Activated T-cell treated with anti-CD3 and anti-CD28 coated beads, Interleukin-2, amount 50 U/mL, for 48 hours (primary cell): ENCODE measurements around the gene ATOX1.

Experiments used
- DNase-seq, 2 experiments: peaks; one replicate each; pipeline ENCODE4 v3.0.0-alpha.2; 2020

ATOX1 gene

GRCh38 chr5:151770383-151771258 lies 12.2 kb upstream of the ATOX1 start:
- DNase-seq: no peak

GRCh38 chr5:151766975-151767374 lies 8.5 kb upstream of the ATOX1 start:
- DNase-seq: no peak

GRCh38 chr5:151764801-151765200 lies 6.4 kb upstream of the ATOX1 start:
- no peak for DNase-seq

GRCh38 chr5:151758141-151758429 lies 346 bp downstream of the ATOX1 start:
- no peak for DNase-seq

GRCh38 chr5:151757233-151758140 lies 944 bp downstream of the ATOX1 start:
- DNase-seq: peak; percentile 36 to 49

- no peak for DNase-seq
Observed at GRCh38 chr5:151755383-151755782, 3.0 kb downstream of the ATOX1 start.

- DNase-seq: no peak
Observed at GRCh38 chr5:151751593-151751992, 6.8 kb downstream of the ATOX1 start.

- no peak for DNase-seq
Observed at GRCh38 chr5:151751091-151751490, 7.3 kb downstream of the ATOX1 start.

- DNase-seq: no peak
Observed at GRCh38 chr5:151750121-151750520, 8.3 kb downstream of the ATOX1 start.

- DNase-seq: peak; percentile 62 to 64
Observed at GRCh38 chr5:151745071-151745705, 13.2 kb downstream of the ATOX1 start.

- DNase-seq: no peak
Observed at GRCh38 chr5:151743530-151743929, 14.9 kb downstream of the ATOX1 start.

GRCh38 chr5:151742870-151743294 lies 15.5 kb downstream of the ATOX1 start:
- no peak for DNase-seq

- DNase-seq: no peak
Observed at GRCh38 chr5:151741678-151742423, 16.6 kb downstream of the ATOX1 start.

GRCh38 chr5:151740958-151741373 lies 17.5 kb downstream of the ATOX1 start:
- no peak for DNase-seq

GRCh38 chr5:151740336-151740942 lies 18.0 kb downstream of the ATOX1 start:
- DNase-seq: peak; percentile 44 to 57

GRCh38 chr5:151739939-151740335 lies 18.5 kb downstream of the ATOX1 start:
- no peak for DNase-seq

- no peak for DNase-seq
Observed at GRCh38 chr5:151739395-151739794, 19.0 kb downstream of the ATOX1 start.

GRCh38 chr5:151738125-151738848 lies 20.1 kb downstream of the ATOX1 start:
- DNase-seq: no peak

- DNase-seq: no peak
Observed at GRCh38 chr5:151737431-151737830, 21.0 kb downstream of the ATOX1 start.

GRCh38 chr5:151735646-151736045 lies 22.8 kb downstream of the ATOX1 start:
- DNase-seq: no peak

- DNase-seq: no peak
Observed at GRCh38 chr5:151734064-151734408, 24.4 kb downstream of the ATOX1 start.
